ENCODE data around the gene TXNDC5. TPM values are rescaled to one million over a fixed set of nuclear protein-coding genes. Genes with fewer than 3 reads are reported as not detected.
A peak's percentile ranks its signal among the peaks of the same experiment; 100 is the strongest.

Gene TXNDC5
- total RNA-seq, 4 donors from 2014 or later = 61.7 to 131 (median 87.3) TPM

DNA sequence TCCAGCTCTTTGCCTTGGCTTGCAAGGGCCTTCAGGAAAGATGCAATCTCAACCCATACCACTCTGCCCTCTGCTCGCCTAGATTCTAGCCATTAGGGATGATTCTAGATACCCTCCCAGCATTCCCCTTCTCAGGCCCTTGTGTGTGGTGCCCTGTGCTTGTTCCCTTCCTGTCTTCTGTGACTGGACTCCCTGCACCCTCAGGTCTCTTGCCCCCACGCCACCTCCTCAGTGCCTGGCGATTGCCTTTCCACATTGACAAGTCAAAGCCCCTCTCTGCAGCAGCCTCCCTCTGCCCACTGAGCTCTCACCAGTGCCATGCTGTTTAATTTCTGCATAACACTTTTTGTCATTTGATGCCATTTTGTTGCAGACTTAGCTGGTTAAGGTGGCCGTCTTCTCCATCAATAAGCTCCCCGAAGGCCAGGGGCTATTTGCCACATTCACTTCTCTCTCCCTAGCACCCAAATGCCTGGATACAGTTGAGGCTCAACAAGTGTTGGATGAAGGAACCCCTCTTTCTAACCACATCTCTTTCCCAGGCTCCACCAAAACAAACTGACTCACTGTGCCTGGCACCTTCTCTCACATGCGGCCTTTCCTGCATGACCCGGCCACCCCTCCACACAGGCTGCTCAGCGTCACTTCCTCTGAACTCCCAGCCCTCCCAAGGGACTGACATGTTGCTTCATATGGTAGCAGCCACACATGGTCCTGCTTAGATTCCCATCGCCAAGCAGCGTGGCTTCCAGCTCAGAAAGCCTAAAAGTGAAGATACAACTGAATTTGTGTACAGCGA, 4.6 kb upstream of the TXNDC5 start:
- Histone ChIP-seq H3K4me1 (peaks cover 0 to 9% (median 0%) of the 10 kb centered on the region in 4 donors), H3K27ac (peak overlapping the region in 1 of 4 donors; percentile 29), H3K27me3 (no peaks in the 10 kb centered on the region), H3K4me3 (no peak overlapping the region), H3K9me3 (no peaks in the 10 kb centered on the region), H3K36me3 (no peaks in the 10 kb centered on the region)
- peak in 2 of 3 donors; percentile 69 to 73 for DNase-seq
- TF ChIP-seq, protein P1, sequence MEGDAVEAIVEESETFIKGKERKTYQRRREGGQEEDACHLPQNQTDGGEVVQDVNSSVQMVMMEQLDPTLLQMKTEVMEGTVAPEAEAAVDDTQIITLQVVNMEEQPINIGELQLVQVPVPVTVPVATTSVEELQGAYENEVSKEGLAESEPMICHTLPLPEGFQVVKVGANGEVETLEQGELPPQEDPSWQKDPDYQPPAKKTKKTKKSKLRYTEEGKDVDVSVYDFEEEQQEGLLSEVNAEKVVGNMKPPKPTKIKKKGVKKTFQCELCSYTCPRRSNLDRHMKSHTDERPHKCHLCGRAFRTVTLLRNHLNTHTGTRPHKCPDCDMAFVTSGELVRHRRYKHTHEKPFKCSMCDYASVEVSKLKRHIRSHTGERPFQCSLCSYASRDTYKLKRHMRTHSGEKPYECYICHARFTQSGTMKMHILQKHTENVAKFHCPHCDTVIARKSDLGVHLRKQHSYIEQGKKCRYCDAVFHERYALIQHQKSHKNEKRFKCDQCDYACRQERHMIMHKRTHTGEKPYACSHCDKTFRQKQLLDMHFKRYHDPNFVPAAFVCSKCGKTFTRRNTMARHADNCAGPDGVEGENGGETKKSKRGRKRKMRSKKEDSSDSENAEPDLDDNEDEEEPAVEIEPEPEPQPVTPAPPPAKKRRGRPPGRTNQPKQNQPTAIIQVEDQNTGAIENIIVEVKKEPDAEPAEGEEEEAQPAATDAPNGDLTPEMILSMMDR (IDR thresholded peaks at IDR 0.05) = no peak
- TF ChIP-seq POLR2A (IDR thresholded peaks at IDR 0.05) = no peak

DNA sequence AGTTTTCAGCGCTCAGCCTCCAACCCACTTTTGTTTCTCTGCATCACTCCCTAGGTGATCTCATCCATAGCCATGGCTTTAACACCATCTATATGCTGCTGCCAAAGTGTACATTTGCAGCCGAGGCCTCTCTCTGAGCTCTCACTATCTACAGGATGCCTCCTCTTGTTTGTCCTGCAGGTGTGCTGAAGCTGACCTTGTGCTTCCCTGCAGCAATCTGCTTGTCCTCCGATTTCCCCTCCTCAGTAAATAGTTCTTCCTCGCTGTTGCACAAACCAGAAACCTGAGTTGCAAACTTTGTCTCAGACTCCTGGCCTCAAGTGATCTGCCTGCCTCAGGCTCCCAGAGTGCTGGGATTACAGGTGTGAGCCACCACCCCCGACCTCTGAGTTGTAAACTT, 3.7 kb upstream of the TXNDC5 start:
- DNase-seq = no peak
- Histone ChIP-seq H3K9me3 (no peaks in the 10 kb centered on the region), H3K27ac (peak overlapping the region in 1 of 4 donors; percentile 29), H3K4me3 (no peak overlapping the region), H3K27me3 (no peaks in the 10 kb centered on the region), H3K36me3 (no peaks in the 10 kb centered on the region), H3K4me1 (peaks cover 0 to 13% (median 3%) of the 10 kb centered on the region in 4 donors)
- TF ChIP-seq, protein P1 (IDR thresholded peaks at IDR 0.05) = no peak
- TF ChIP-seq POLR2A (IDR thresholded peaks at IDR 0.05) = no peak

DNA sequence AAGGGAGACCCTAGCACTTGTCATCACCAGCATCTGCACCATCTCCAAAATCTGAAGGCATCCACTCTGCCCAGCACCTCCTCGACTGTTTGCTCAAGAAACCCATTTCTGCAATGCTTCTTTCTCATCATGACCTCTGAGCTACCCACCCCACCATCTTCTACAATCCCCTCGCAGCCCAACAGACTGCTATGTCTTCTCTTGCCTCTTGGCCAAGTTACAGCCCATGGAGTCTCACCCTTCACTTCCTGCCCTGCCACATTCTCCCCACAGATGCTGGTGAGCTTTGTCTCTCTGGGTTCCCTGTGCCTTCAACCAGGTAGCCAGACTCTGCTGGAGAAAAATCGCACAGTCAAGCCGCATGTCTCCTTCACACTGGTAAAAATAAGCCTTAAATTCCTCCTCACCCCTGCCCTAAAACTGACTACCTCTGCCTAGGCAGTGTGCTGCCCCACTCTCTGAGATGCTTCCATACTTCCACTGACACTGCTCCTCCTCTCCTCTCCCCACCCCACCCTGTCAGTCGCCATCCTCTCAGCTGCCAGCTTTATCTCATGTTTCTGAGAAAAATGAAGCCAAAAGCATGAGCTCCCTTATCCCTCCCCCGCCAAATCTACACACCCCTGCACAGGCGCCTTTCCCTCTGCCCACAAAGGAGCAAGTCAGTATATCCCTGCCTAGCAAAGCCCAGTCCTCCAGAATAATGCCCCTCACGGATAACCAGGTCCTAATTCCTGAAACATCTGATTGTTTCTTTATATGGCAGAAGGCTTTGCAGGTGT, 2.3 kb upstream of the TXNDC5 start:
- DNase-seq = no peak
- H3K27ac ChIP-seq = no peak overlapping the region
- no peaks in the 10 kb centered on the region for H3K9me3 ChIP-seq
- H3K36me3 ChIP-seq = no peaks in the 10 kb centered on the region
- no peaks in the 10 kb centered on the region for H3K27me3 ChIP-seq
- TF ChIP-seq, protein P1 (IDR thresholded peaks at IDR 0.05) = no peak
- no peak for TF ChIP-seq POLR2A (IDR thresholded peaks at IDR 0.05)
- H3K4me3 ChIP-seq = no peak overlapping the region
- peaks cover 0 to 21% (median 8%) of the 10 kb centered on the region in 4 donors for H3K4me1 ChIP-seq

DNA sequence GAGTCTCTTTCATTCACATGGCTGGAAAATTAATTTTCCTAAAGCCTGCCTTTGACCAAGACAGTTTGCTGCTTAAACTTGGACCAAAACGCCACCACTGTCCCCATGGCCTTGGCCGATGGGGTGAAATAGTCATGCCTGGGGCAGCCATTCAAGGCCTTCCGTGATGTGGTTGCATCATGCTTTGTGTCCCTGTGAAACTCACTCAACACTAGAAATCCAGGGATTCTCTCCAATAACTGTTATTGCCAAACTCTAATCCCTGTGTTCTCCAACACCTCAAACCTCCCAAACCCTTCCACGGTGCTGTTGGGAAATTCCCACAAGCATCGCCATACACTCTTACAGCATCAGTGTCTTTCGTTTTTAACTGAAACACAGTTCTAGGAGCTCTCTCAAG, 1.4 kb upstream of the TXNDC5 start:
- Histone ChIP-seq H3K27ac (peak overlapping the region in 2 of 4 donors; percentile 70 to 86), H3K4me3 (no peak overlapping the region), H3K9me3 (no peaks in the 10 kb centered on the region), H3K27me3 (no peaks in the 10 kb centered on the region), H3K4me1 (peaks cover 0 to 27% (median 8%) of the 10 kb centered on the region in 4 donors), H3K36me3 (no peaks in the 10 kb centered on the region)
- DNase-seq = no peak
- TF ChIP-seq, protein P1 (IDR thresholded peaks at IDR 0.05) = no peak
- no peak for TF ChIP-seq POLR2A (IDR thresholded peaks at IDR 0.05)

DNA sequence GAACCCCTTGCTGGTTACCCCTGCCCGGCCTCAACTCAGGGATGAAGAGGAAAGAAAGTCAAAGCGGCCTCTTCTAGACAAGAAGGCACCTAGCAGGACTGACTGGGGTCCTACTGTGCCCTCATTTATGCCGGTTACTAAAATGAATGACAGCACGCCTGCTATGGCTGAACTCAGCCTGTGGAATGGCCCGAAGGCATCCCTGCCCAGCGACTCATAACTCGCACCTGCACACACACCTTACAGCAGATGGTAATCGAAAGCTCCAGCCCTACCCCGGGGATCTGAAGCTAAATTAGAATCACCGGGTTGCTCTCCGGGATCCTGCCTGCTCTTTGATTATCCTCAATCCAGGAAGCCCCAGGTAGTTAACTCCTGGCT, 747 bp upstream of the TXNDC5 start:
- TF ChIP-seq POLR2A (IDR thresholded peaks at IDR 0.05) = no peak
- TF ChIP-seq, protein P1 (IDR thresholded peaks at IDR 0.05) = no peak
- peak in 2 of 3 donors; percentile 58 to 60 for DNase-seq

More for the DNA sequence above, 747 bp upstream of the TXNDC5 start:
- Histone ChIP-seq H3K4me3 (peak overlapping the region; percentile 68 to 97 (median 86)), H3K4me1 (peaks cover 0 to 27% (median 8%) of the 10 kb centered on the region in 4 donors), H3K27me3 (no peaks in the 10 kb centered on the region), H3K36me3 (no peaks in the 10 kb centered on the region), H3K27ac (peak overlapping the region; percentile 70 to 86 (median 76)), H3K9me3 (no peaks in the 10 kb centered on the region)

Measured in Peyer's patch (tissue), 4 donors.